Esophagus muscularis mucosa (tissue), 4 donors: ENCODE results near the gene AKR1C4.

Experiments
- EP300 ChIP-seq: sonication (generic); formaldehyde crosslinking; IDR thresholded peaks from one replicate; pipeline ENCODE4 v1.6.1; 2017; ENCODE audit warnings: antibody characterized with exemption
- POLR2AphosphoS5 ChIP-seq, 2 donors: sonication (generic); formaldehyde crosslinking; IDR thresholded peaks; one replicate each; pipeline ENCODE4 v1.6.1; 2017; ENCODE audit warnings: antibody characterized with exemption in 2 of 2
- TF ChIP-seq, protein P1 (sequence below), 3 experiments: fragments of 200-600 bp in 2 of 3; fragments of 450-650 bp in 1 of 3; sonication (generic) in 2 of 3; IDR thresholded peaks; one replicate each; pipeline ENCODE4 v1.5.1; 2017 to 2019; ENCODE audit warnings: antibody characterized with exemption in 3 of 3, mild to moderate bottlenecking in 2 of 3, moderate library complexity in 1 of 3

DNA sequence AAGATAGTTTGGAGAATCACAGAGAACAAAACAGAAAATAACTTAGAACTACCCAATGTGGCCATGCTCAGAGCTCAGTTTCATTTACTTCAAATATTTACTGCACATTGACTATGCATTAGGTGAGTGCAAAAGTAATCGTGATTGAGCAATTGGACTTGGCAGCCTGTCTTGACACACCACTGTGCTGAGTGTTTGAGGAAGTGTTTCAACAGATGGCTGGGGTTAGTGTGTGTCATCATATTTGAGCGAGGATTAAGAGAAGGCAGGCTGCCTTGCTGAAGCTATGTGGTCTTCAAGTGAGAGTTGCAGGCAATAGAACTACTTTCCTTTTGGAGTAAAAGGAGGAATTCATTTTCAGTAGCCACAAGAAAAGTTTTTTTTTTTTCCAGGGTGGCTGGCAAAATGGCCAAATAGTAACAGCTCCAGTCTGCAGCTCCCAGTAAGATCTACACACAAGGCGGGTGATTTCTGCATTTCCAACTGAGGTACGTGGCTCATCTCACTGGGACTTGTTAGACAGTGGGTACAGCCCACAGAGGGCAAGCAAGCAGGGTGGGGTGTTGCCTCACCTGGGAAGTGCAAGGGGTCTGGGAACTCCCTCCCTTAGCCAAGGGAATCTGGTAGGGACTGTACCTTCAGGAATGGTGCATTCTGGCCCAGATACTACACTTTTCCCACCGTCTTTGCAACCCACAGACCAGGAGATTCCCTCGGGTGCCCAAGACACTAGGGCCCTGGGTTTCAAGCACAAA lies 37.6 kb downstream of the AKR1C4 start:
- no peak for TF ChIP-seq POLR2AphosphoS5 (IDR thresholded peaks at IDR 0.05)
- TF ChIP-seq, protein P1, sequence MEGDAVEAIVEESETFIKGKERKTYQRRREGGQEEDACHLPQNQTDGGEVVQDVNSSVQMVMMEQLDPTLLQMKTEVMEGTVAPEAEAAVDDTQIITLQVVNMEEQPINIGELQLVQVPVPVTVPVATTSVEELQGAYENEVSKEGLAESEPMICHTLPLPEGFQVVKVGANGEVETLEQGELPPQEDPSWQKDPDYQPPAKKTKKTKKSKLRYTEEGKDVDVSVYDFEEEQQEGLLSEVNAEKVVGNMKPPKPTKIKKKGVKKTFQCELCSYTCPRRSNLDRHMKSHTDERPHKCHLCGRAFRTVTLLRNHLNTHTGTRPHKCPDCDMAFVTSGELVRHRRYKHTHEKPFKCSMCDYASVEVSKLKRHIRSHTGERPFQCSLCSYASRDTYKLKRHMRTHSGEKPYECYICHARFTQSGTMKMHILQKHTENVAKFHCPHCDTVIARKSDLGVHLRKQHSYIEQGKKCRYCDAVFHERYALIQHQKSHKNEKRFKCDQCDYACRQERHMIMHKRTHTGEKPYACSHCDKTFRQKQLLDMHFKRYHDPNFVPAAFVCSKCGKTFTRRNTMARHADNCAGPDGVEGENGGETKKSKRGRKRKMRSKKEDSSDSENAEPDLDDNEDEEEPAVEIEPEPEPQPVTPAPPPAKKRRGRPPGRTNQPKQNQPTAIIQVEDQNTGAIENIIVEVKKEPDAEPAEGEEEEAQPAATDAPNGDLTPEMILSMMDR (IDR thresholded peaks at IDR 0.05) = no peak
- TF ChIP-seq EP300 = no peak
